Measurements from ENCODE around the gene ARMC6.
"Not testable (repeated sequence)": the region's sequence is repeated elsewhere in the genome, so short reads cannot be mapped to it uniquely, and the experiment has no call there.

The ARMC6 gene

GRCh38 chr19:19023376-19023775, 10.0 kb upstream of the ARMC6 start:
- DNase-seq, result not testable (repeated sequence)

GRCh38 chr19:19025861-19026260, 7.5 kb upstream of the ARMC6 start:
- DNase-seq, result no peak

GRCh38 chr19:19026299-19026971, 7.0 kb upstream of the ARMC6 start:
- DNase-seq, result no peak

- no peak for DNase-seq
These were observed 6.2 kb upstream of the ARMC6 start for GRCh38 chr19:19027228-19027627.

- DNase-seq, result no peak
These were observed 4.9 kb upstream of the ARMC6 start for GRCh38 chr19:19028526-19028925.

- no peak for DNase-seq
These were observed 1.5 kb upstream of the ARMC6 start for GRCh38 chr19:19031891-19032290.

- DNase-seq, result peak; percentile 96
These were observed 805 bp upstream of the ARMC6 start for GRCh38 chr19:19032420-19033175.

- DNase-seq, result no peak
These were observed 302 bp upstream of the ARMC6 start for GRCh38 chr19:19033176-19033425.

GRCh38 chr19:19034204-19034624, 811 bp downstream of the ARMC6 start:
- DNase-seq, result peak; percentile 54

- DNase-seq, result no peak
These were observed 6.5 kb downstream of the ARMC6 start for GRCh38 chr19:19039901-19040300.

- peak; percentile 67 for DNase-seq
These were observed 7.0 kb downstream of the ARMC6 start for GRCh38 chr19:19040417-19040816.

GRCh38 chr19:19042732-19043280, 9.4 kb downstream of the ARMC6 start:
- DNase-seq, result no peak

GRCh38 chr19:19043481-19043880, 10.1 kb downstream of the ARMC6 start:
- no peak for DNase-seq

- no peak for DNase-seq
These were observed 10.5 kb downstream of the ARMC6 start for GRCh38 chr19:19043881-19044280.

- DNase-seq, result no peak
These were observed 16.0 kb downstream of the ARMC6 start for GRCh38 chr19:19049406-19049805.

GRCh38 chr19:19050104-19050503, 16.7 kb downstream of the ARMC6 start:
- no peak for DNase-seq

- no peak for DNase-seq
These were observed 17.3 kb downstream of the ARMC6 start for GRCh38 chr19:19050731-19051130.

- DNase-seq, result no peak
These were observed 18.2 kb downstream of the ARMC6 start for GRCh38 chr19:19051478-19052213.

- no peak for DNase-seq
These were observed 19.5 kb downstream of the ARMC6 start for GRCh38 chr19:19052921-19053320.

GRCh38 chr19:19053508-19054314, 20.3 kb downstream of the ARMC6 start:
- DNase-seq, result peak; percentile 35

GRCh38 chr19:19054315-19054938, 21.0 kb downstream of the ARMC6 start:
- DNase-seq, result no peak

- no peak for DNase-seq
These were observed 21.6 kb downstream of the ARMC6 start for GRCh38 chr19:19054939-19055440.
